NOMO-1 (cell line): Measurements from ENCODE around the gene SEL1L3.
"Not testable (repeated sequence)": the region's sequence is repeated elsewhere in the genome, so short reads cannot be mapped to it uniquely, and the experiment has no call there.

Experiments used
- DNase-seq, 2 experiments: peaks; one replicate each; lab custom pipeline; 2025; ENCODE audit not compliant: unreplicated experiment in 2 of 2; lab: John Stamatoyannopoulos, UW

The SEL1L3 gene

GRCh38 chr4:25879991-25880651 is 17.3 kb upstream of the SEL1L3 start:
- peak; percentile 73 to 97 for DNase-seq

- no peak for DNase-seq
Observed at GRCh38 chr4:25879587-25879986, 16.8 kb upstream of the SEL1L3 start.

GRCh38 chr4:25879091-25879584 is 16.4 kb upstream of the SEL1L3 start:
- DNase-seq, result no peak

- DNase-seq, result peak in 1 of 2 experiments; percentile 22
Observed at GRCh38 chr4:25878676-25879075, 15.9 kb upstream of the SEL1L3 start.

- DNase-seq, result peak in 1 of 2 experiments; percentile 24
Observed at GRCh38 chr4:25875281-25875745, 12.5 kb upstream of the SEL1L3 start.

GRCh38 chr4:25874655-25875054 is 11.9 kb upstream of the SEL1L3 start:
- DNase-seq, result no peak

- DNase-seq, result no peak
Observed at GRCh38 chr4:25873632-25874129, 10.9 kb upstream of the SEL1L3 start.

- DNase-seq, result no peak
Observed at GRCh38 chr4:25872851-25873631, 10.3 kb upstream of the SEL1L3 start.

- no peak for DNase-seq
Observed at GRCh38 chr4:25870081-25870480, 7.3 kb upstream of the SEL1L3 start.

- DNase-seq, result no peak
Observed at GRCh38 chr4:25867781-25868294, 5.0 kb upstream of the SEL1L3 start.

GRCh38 chr4:25866401-25866800 is 3.6 kb upstream of the SEL1L3 start:
- DNase-seq, result not testable (repeated sequence)

GRCh38 chr4:25865586-25865985 is 2.8 kb upstream of the SEL1L3 start:
- DNase-seq, result no peak

GRCh38 chr4:25863831-25864418 is 1.1 kb upstream of the SEL1L3 start:
- no peak for DNase-seq

GRCh38 chr4:25863347-25863784 is 578 bp upstream of the SEL1L3 start:
- DNase-seq, result no peak

- peak; percentile 33 to 51 for DNase-seq
Observed at GRCh38 chr4:25861951-25862410, 807 bp downstream of the SEL1L3 start.

- DNase-seq, result peak in 1 of 2 experiments; percentile 84
Observed at GRCh38 chr4:25861280-25861950, 1.4 kb downstream of the SEL1L3 start.

- DNase-seq, result peak; percentile 87 to 98
Observed at GRCh38 chr4:25860586-25861279, 2.1 kb downstream of the SEL1L3 start.

GRCh38 chr4:25859429-25860148 is 3.2 kb downstream of the SEL1L3 start:
- peak; percentile 57 to 82 for DNase-seq

- DNase-seq, result no peak
Observed at GRCh38 chr4:25857851-25858400, 4.9 kb downstream of the SEL1L3 start.
